H1 (cell line): Measurements from ENCODE around the gene TM9SF2. TPM values are rescaled to one million over a fixed set of nuclear protein-coding genes. Genes with fewer than 3 reads are reported as not detected.

Experiments
- CTCF ChIA-PET: fragments of 300-600 bp; sonication (Branson Sonifier 250); formaldehyde crosslinking; loops from one replicate; lab custom pipeline; 2021; ENCODE audit not compliant: partially characterized antibody; lab: Charles Lee
- POLR2A ChIA-PET: fragments of 300-600 bp; sonication (Branson Sonifier 250); formaldehyde crosslinking; loops from one replicate; lab custom pipeline; 2021; ENCODE audit warnings: inconsistent platforms; ENCODE audit not compliant: partially characterized antibody; lab: Charles Lee
- DNase-seq, 2 experiments: peaks; one replicate each; pipeline versions ENCODE4 v3.0.0 to v3.0.0-alpha.2; 2010 to 2022; ENCODE audit warnings: low spot score in 2 of 2, low read depth in 1 of 2, mixed read lengths in 1 of 2
- FAIRE-seq: peaks from 2 replicates; lab custom pipeline; 2011; peaks lifted over from hg19 to GRCh38; lab: Jason Lieb, UNC
- H2AFZ ChIP-seq: 2 replicates; pipeline ENCODE4 v1.8.1; 2012; ENCODE audit warnings: low read length, inconsistent platforms
- H2AK5ac ChIP-seq: 2 replicates; pipeline ENCODE4 v1.6.1; 2013; ENCODE audit warnings: low read depth, low read length
- H2BK120ac ChIP-seq: replicated peaks from 2 replicates; pipeline ENCODE3; 2013; ENCODE audit warnings: low read depth, low read length, inconsistent platforms
- H2BK12ac ChIP-seq: 2 replicates; pipeline ENCODE4 v1.6.1; 2013; ENCODE audit warnings: low read depth, low read length
- H2BK15ac ChIP-seq: 2 replicates; pipeline ENCODE4 v1.6.1; 2013; ENCODE audit warnings: low read length
- H2BK20ac ChIP-seq: 2 replicates; pipeline ENCODE4 v1.6.1; 2013; ENCODE audit warnings: low read length
- H2BK5ac ChIP-seq: 2 replicates; pipeline ENCODE4 v1.6.1; 2013; ENCODE audit warnings: low read depth, low read length
- H3K14ac ChIP-seq: 2 replicates; pipeline ENCODE4 v1.6.1; 2013; ENCODE audit warnings: inconsistent platforms; ENCODE audit not compliant: insufficient read length
- H3K18ac ChIP-seq: 2 replicates; pipeline ENCODE4 v1.6.1; 2013; ENCODE audit warnings: low read length; ENCODE audit errors: extremely low read depth
- H3K23ac ChIP-seq: 2 replicates; pipeline ENCODE4 v1.6.1; 2013; ENCODE audit warnings: inconsistent platforms; ENCODE audit not compliant: insufficient read length
- H3K23me2 ChIP-seq: 2 replicates; pipeline ENCODE4 v1.6.1; 2013; ENCODE audit warnings: low read depth, low read length
- H3K27ac ChIP-seq: 2 replicates; pipeline ENCODE4 v1.6.1; 2011; ENCODE audit warnings: low read depth, low read length, inconsistent platforms
- H3K27me3 ChIP-seq, 4 experiments: replicated peaks in 1 of 4; 1 replicate in 1 of 4; 2 replicates in 3 of 4; pipeline versions ENCODE4 v1.6.1 to v1.8.1; 2011 to 2013; ENCODE audit warnings: low read length in 3 of 4, mild to moderate bottlenecking in 3 of 4, inconsistent platforms in 2 of 4, mixed read lengths in 2 of 4, moderate library complexity in 1 of 4; ENCODE audit not compliant: control insufficient read depth in 3 of 4, insufficient read depth in 3 of 4; ENCODE audit errors: extremely low read depth in 1 of 4
- H3K36me3 ChIP-seq, 4 experiments: 2 replicates each; pipeline versions ENCODE4 v1.6.1 to v1.8.1; 2011 to 2013; ENCODE audit warnings: mild to moderate bottlenecking in 4 of 4, low read length in 3 of 4, moderate library complexity in 2 of 4, control low read depth in 1 of 4, inconsistent platforms in 1 of 4; ENCODE audit not compliant: insufficient read depth in 4 of 4, control insufficient read depth in 2 of 4
- H3K4ac ChIP-seq: replicated peaks from 2 replicates; pipeline ENCODE3; 2013; ENCODE audit warnings: low read length, low read depth, mixed read lengths, inconsistent platforms; ENCODE audit not compliant: insufficient read length
- H3K4me1 ChIP-seq, 4 experiments: replicated peaks in 1 of 4; 1 replicate in 1 of 4; 2 replicates in 3 of 4; pipeline versions ENCODE4 v1.6.1 to v1.8.1; 2011 to 2013; ENCODE audit warnings: low read length in 3 of 4, inconsistent platforms in 2 of 4, mixed read lengths in 1 of 4; ENCODE audit not compliant: insufficient read depth in 4 of 4, control insufficient read depth in 3 of 4
- H3K4me2 ChIP-seq, 2 experiments: 2 replicates each; pipeline versions ENCODE4 v1.6.1 to v1.8.1; 2011 to 2013; ENCODE audit warnings: low read depth in 2 of 2, low read length in 2 of 2, control low read depth in 1 of 2, inconsistent platforms in 1 of 2, mild to moderate bottlenecking in 1 of 2; ENCODE audit not compliant: insufficient read depth in 1 of 2
- H3K4me3 ChIP-seq, 4 experiments: fragments of 200-600, 300-600 bp in 1 of 4; sonication (generic), shearing (Covaris generic), sonication (Bioruptor Twin) in 1 of 4; 2 replicates each; pipeline versions ENCODE4 v1.5.1 to v1.8.1; 2011 to 2016; ENCODE audit warnings: low read length in 4 of 4, low read depth in 3 of 4, control low read depth in 2 of 4, inconsistent platforms in 2 of 4, mild to moderate bottlenecking in 2 of 4, mixed read lengths in 1 of 4, moderate library complexity in 1 of 4; ENCODE audit not compliant: insufficient read depth in 2 of 4; ENCODE audit errors: extremely low read depth in 1 of 4
- H3K56ac ChIP-seq: replicated peaks from 2 replicates; pipeline ENCODE3; 2013; ENCODE audit warnings: low read depth, mild to moderate bottlenecking, mixed read lengths, low read length, inconsistent platforms; ENCODE audit not compliant: insufficient read length
- H3K79me1 ChIP-seq: 2 replicates; pipeline ENCODE4 v1.6.1; 2013; ENCODE audit warnings: low read depth, low read length, control low read depth
- H3K79me2 ChIP-seq, 2 experiments: 2 replicates each; pipeline versions ENCODE4 v1.6.1 to v1.8.1; 2012 to 2013; ENCODE audit warnings: low read length in 2 of 2, mild to moderate bottlenecking in 2 of 2, inconsistent platforms in 1 of 2; ENCODE audit not compliant: insufficient read depth in 2 of 2, control insufficient read depth in 1 of 2
- H3K9ac ChIP-seq, 4 experiments: replicated peaks in 1 of 4; 1 replicate in 1 of 4; 2 replicates in 3 of 4; pipeline versions ENCODE4 v1.6.1 to v1.8.1; 2011 to 2013; ENCODE audit warnings: low read depth in 3 of 4, low read length in 3 of 4, control low read depth in 2 of 4, mild to moderate bottlenecking in 2 of 4, moderate library complexity in 2 of 4, inconsistent platforms in 1 of 4; ENCODE audit errors: extremely low read depth in 1 of 4
- H3K9me3 ChIP-seq, 2 experiments: 2 replicates each; pipeline versions ENCODE4 v1.6.1 to v1.8.1; 2012 to 2013; ENCODE audit warnings: mild to moderate bottlenecking in 2 of 2, moderate library complexity in 2 of 2, control low read depth in 1 of 2, inconsistent platforms in 1 of 2, low read depth in 1 of 2, low read length in 1 of 2, mixed read lengths in 1 of 2; ENCODE audit not compliant: insufficient read depth in 2 of 2
- H4K20me1 ChIP-seq, 2 experiments: replicated peaks in 1 of 2; 2 replicates each; pipeline versions ENCODE3 to v1.8.1; 2011 to 2013; ENCODE audit warnings: inconsistent platforms in 2 of 2, low read length in 2 of 2, mild to moderate bottlenecking in 1 of 2; ENCODE audit not compliant: insufficient read depth in 2 of 2, control insufficient read depth in 1 of 2
- H4K5ac ChIP-seq: 2 replicates; pipeline ENCODE4 v1.6.1; 2013; ENCODE audit warnings: low read length, low read depth, mixed read lengths, inconsistent platforms; ENCODE audit not compliant: insufficient read length
- H4K8ac ChIP-seq: 2 replicates; pipeline ENCODE4 v1.8.0; 2013; ENCODE audit warnings: mild to moderate bottlenecking, moderate library complexity, low read length, inconsistent platforms; ENCODE audit not compliant: insufficient read depth; ENCODE audit errors: extremely low read depth
- H4K91ac ChIP-seq: replicated peaks from 2 replicates; pipeline ENCODE3; 2013; ENCODE audit warnings: low read length, mixed read lengths, inconsistent platforms; ENCODE audit not compliant: insufficient read length
- SAP30 ChIP-seq: fragments of 300-600 bp; sonication (generic); IDR thresholded peaks from 2 replicates; pipeline ENCODE4 v1.7.1; 2012; ENCODE audit warnings: low read length, moderate library complexity, mild to moderate bottlenecking, inconsistent platforms; ENCODE audit not compliant: insufficient read depth, insufficient replicate concordance
- WGBS, 2 experiments: shearing (Covaris generic) in 1 of 2; methylation state at CpG; one replicate each; pipeline versions ENCODE4 v1.1.6 to v1.1.7; 2013 to 2015; ENCODE audit warnings: low lambda C conversion rate in 2 of 2, mixed read lengths in 2 of 2, inconsistent platforms in 1 of 2, low coverage in 1 of 2, missing lambda C conversion rate in 1 of 2; ENCODE audit not compliant: insufficient replicate concordance in 2 of 2, insufficient coverage in 1 of 2, insufficient read length in 1 of 2; ENCODE audit errors: extremely low coverage in 1 of 2, missing lambda C conversion rate in 1 of 2; 5-methylcytosine and 5-hydroxymethylcytosine counted together
- polyA plus RNA-seq, 7 experiments: library from polyadenylated mRNA; depleted of rRNA in 3 of 7; stranded (reverse) in 5 of 7; unstranded in 2 of 7; fragments of >200 nt in 5 of 7; fragments of 200-250 nt in 2 of 7; gene quantifications; 1 replicate in 5 of 7; 2 replicates in 1 of 7; 4 replicates in 1 of 7; pipeline versions ENCODE4 v1.2.1 to v1.2.3, GENCODE V29; 2011 to 2013; ENCODE audit warnings: missing spikeins in 2 of 7, mixed read lengths in 2 of 7
- total RNA-seq: library from RNA; stranded (reverse); fragmentation: NEBNext Ultra II Directional; extraction: Animal tissue kit (Norgen Biotek cat#: 25700); gene quantifications from 2 replicates; pipeline ENCODE4 v1.2.1, GENCODE V29; 2021

Gene TM9SF2
- total and polyA plus RNA-seq, 2 of the 8 experiments (the other 6 are each of a cell fraction or from before 2014, with no cell fraction given): 68.0 to 101 TPM

DNA sequence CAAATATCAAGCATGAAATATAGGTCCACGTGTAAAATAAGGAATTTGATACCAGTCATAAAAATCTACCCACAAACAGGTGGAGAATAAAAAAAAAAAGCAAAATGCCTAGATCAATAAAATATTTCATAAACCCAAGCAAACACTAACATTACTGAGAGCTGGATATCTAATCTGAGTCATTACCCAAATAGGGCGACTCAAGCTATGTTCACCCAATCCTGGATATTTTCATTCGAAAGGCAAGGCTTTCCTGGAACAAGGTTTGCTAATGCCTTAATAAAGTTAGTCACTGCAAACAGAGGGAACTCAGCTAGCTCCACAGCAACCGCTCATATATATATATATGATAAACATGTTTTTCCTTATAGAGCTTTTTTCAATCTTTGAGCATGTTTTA is 33.5 kb upstream of the TM9SF2 start:
- H2BK12ac ChIP-seq: no peak overlapping the region
- CTCF ChIA-PET: interaction anchor here (0.7 to 3.6 kb wide), 4 partner anchors 18 to 202 kb away, joined by 3 to 17 read pairs (median 3); no protein-coding TSS in a partner anchor
- no peak overlapping the region for H3K4ac ChIP-seq
- no peaks in the 10 kb centered on the region for H3K9me3 ChIP-seq
- H3K23ac ChIP-seq: no peak overlapping the region
- FAIRE-seq: no peak
- no peak overlapping the region for H2BK120ac ChIP-seq
- POLR2A ChIA-PET: no interaction called here
- no peaks in the 10 kb centered on the region for H3K79me2 ChIP-seq
- no peak overlapping the region for H2AK5ac ChIP-seq
- no peak for DNase-seq
- no peaks in the 10 kb centered on the region for H3K79me1 ChIP-seq
- H2BK15ac ChIP-seq: no peak overlapping the region
- no peak overlapping the region for H3K4me2 ChIP-seq
- H3K14ac ChIP-seq: no peak overlapping the region
- H4K8ac ChIP-seq: no peak overlapping the region
- no peak overlapping the region for H3K9ac ChIP-seq
- H3K56ac ChIP-seq: no peak overlapping the region
- H4K91ac ChIP-seq: no peak overlapping the region
- H4K20me1 ChIP-seq: no peaks in the 10 kb centered on the region
- peaks cover 4% of the 10 kb centered on the region; the same call in 1 of the 2 replicates for H3K23me2 ChIP-seq
- H3K4me1 ChIP-seq: peaks cover 0 to 4% (median 0%) of the 10 kb centered on the region in 4 experiments; a peak in 4 of 7 replicates
- H3K36me3 ChIP-seq: no peaks in the 10 kb centered on the region
- H2BK20ac ChIP-seq: no peak overlapping the region
- WGBS, 2 experiments: 93% methylated on average over 4 of the region's 4 CpGs; no CpG with 5 or more reads in 1 of the 2 experiments
- no peak overlapping the region for H3K18ac ChIP-seq
- H3K27me3 ChIP-seq: no peaks in the 10 kb centered on the region
- H3K27ac ChIP-seq: no peak overlapping the region
- TF ChIP-seq SAP30: no peak
- TF ChIP-seq, all 59 proteins: peak for 0
- Histone ChIP-seq H2BK5ac (no peak overlapping the region), H3K4me3 (no peak overlapping the region), H2AFZ (no peak overlapping the region), H4K5ac (no peak overlapping the region)
